Caki2 (cell line): ENCODE data around the gene ZNF77. TPM values are rescaled to one million over a fixed set of nuclear protein-coding genes. Genes with fewer than 3 reads are reported as not detected.
"Not testable (repeated sequence)": the region's sequence is repeated elsewhere in the genome, so short reads cannot be mapped to it uniquely, and the experiment has no call there.

Experiments
- DNase-seq: peaks from one replicate; pipeline ENCODE4 v3.0.0-alpha.2; 2015; ENCODE audit warnings: low read depth
- in situ Hi-C: cut with HindIII; loops from 2 replicates; pipeline ENCODE4 v1.10.0; 2016; ENCODE audit warnings: low sequenced_read_pairs, low pct_unique_long_range_greater_than_20kb, mixed read lengths
- total RNA-seq: library from RNA; depleted of rRNA; stranded (reverse); fragments of >200 nt; shearing (Covaris generic); gene quantifications from 2 replicates; pipeline ENCODE4 v1.2.3, GENCODE V29; 2014; ENCODE audit warnings: low replicate concordance

ZNF77 gene
- total RNA-seq, 1 experiment from 2014 or later = 2.2 TPM

DNA sequence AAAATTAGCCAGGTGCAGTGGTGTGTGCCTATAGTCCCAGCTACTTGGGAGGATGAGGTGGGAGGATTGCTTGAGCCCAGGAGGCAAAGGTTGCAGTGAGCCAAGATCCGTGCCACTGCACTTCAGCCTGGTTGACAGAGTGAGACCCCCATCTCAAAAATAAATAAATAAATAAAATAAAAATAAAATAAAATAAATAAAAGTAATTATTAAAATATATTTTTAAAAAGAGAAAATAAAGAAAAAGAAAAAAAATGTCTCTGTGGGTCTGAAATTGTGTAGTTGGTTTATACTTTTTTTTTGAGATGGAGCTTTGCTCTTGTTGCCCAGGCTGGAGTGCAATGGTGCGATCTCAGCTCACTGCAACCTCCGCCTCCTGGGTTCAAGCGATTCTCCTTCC, 8.9 kb downstream of the ZNF77 start:
- in situ Hi-C loops, DNase-seq: not testable (repeated sequence)

DNA sequence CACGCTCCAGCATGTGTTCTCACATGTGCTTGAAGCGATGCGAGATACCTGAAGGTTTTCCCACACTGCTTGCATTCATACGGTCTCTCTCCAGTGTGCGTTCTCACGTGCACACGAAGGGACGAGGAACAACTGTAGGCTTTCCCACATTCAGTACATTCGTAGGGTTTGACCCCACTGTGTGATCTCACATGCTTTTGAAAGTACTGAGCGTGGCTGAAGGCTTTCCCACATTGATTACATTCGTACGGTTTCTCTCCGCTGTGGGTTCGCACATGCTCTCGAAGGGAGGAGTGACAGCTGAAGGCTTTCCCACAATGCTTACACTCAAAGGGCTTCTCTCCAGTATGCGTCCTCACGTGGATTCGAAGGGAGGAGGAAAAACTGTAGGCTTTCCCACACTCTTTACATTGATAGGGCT, 11.3 kb downstream of the ZNF77 start:
- no peak for DNase-seq
- in situ Hi-C loops = no loop called here

DNA sequence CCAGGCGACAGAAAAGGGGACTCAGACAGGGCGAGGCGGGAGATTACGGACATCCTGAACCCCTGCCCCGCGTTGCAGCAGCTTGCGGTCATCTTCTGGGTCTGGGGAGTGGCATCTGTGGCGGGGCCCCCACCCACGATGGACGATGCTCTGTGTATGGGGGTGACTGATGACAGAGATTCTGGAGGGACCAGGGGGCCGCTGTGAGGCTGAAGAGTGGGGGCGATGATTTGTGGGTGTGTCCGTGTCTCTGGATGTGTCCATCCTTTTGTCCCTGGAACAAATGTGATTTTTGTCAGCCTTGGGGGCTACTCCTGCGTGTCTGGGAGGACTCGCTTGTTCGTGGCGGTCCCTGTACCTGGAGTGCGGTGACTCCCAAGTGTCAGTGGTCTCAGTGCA, 17.7 kb downstream of the ZNF77 start:
- in situ Hi-C loops = no loop called here
- DNase-seq = no peak

DNA sequence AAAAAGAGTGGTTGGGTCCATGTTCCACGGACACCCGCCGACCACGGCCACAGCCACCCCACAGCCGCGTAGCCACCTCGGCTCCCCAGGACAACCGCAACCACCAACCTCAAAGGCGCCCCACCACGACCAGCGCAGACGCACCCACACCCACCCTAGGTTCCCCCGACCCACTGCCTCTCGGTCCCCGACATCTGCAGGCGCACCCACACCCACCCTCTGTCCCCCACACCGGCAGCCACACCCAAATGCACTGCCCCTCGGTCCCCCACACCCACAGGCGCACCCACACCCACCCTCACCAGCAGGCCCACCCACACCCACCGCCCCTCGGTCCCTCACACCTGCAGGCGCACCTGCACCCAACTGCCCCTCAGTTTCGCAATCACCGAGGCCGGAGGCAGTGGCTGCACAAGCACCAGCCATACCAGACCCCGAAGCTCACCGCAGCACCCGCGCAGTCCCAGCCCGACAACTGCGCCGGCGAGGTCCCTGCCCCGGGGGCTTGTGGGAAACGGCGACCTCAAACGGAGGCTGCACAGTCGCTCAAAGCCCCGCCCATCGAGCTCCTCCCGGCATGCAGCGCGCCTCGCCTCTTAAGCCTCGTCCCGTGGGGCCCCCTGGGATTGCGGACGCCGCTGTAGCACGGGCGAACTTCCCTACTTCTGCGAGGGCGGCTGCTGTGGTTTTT, 18.3 kb downstream of the ZNF77 start:
- in situ Hi-C loops = no loop called here
- DNase-seq = no peak

DNA sequence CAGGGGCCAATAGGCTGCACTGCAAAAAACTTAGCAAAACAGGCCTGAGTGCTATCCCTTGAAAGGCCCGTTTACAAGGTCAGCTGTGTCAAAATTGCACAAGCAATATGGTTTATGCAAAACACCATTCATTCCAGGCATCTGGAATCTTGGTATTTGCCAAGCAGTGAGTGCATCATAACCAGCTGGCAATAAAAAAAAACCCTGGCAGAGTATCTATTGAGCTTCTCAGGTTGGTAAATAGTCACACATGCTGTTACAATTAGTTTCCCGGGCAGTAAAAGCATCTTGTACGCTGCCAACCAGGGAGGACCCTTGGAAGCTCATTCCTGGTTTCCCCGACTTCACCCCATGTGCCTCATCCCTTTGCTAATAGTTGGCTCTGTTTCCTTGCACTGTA, 21.3 kb downstream of the ZNF77 start:
- no peak for DNase-seq
- in situ Hi-C loops = no loop called here

DNA sequence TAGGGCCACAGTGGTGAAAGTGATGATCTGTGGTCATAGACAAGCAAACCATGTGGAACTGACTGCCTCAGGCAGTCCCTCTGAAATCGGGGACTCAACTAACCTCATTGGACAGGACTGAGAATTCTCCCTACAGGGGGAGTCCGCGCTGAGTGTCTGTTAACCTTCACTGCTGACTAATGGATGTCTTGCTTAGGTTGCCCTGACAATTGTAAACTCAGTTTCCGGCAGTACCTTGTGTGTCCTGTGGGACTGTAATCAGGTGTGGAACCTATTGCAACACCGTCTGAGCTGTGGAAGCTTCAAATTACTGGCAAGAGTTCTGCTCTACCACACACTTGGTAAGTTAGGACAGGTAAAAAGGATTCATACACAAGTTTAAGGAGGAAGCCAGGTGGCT, 21.8 kb downstream of the ZNF77 start:
- in situ Hi-C loops = no loop called here
- no peak for DNase-seq

DNA sequence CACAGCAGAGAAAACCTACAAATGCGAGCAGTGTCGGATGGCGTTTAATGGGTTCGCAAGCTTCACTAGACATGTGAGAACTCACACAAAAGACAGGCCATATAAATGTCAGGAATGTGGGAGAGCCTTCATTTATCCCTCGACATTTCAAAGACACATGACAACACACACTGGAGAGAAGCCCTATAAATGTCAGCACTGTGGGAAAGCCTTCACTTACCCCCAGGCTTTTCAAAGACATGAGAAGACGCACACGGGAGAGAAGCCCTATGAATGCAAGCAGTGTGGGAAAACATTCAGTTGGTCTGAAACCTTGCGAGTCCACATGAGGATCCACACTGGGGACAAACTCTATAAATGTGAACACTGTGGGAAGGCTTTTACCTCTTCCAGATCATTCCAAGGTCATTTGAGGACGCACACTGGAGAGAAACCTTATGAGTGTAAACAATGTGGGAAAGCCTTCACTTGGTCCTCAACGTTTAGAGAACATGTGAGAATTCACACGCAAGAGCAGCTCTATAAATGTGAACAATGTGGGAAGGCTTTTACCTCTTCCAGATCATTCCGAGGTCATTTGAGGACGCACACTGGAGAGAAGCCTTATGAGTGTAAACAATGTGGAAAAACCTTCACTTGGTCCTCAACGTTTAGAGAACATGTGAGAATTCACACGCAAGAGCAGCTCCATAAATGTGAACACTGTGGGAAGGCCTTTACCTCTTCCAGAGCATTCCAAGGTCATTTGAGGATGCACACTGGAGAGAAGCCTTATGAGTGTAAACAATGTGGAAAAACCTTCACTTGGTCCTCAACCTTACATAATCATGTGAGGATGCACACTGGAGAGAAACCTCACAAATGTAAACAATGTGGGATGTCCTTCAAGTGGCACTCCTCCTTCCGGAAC, 27.2 kb downstream of the ZNF77 start:
- no peak for DNase-seq
- in situ Hi-C loops = no loop called here

DNA sequence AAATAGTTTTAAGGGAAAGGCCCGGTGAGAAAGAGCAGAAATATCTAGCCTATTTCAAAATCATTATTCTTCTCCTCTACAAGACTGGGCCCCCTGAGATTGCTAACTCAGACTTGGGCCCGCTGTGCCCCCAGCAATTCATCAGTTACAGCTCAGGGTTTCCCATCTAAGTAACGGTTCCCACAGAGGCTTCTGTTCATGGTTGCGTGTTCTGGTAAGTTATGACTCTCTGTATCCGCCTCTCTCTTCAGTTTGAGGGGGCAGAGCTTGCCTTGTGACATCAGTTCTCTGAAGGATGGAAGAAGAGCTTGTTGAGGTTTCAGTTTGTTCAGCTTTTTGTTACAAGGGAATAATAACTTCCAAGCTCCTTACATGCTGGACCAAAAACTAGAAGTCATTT, 32.5 kb downstream of the ZNF77 start:
- DNase-seq = no peak
- in situ Hi-C loops = no loop called here

DNA sequence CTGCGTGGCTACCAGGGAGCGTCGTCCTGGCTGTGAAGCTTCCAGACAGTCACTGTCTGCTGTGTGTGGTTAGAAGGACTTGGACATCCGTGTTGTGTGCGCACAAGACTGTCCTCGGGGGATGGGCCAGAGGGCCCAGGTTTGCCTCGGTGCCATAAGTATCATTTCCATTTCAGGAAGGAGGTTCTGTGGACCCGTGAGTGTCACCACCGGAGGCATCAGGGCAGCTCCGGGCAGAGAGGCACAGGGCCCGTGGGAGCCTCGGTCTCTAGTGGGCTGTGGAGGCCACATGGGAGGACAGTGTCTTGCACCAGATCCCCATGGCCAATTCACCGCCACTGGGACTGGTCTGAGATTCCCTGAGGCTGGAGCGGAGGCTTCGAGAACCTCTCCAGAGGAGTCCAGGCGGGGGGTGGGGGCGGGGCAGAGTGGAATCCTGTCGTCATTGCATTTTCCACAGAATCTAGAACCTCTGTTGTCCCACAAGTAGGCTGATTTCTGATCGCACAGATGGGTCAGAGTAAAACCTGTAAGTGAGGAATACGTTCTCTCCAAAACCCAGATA, 38.1 kb downstream of the ZNF77 start:
- in situ Hi-C loops = no loop called here
- DNase-seq = no peak

DNA sequence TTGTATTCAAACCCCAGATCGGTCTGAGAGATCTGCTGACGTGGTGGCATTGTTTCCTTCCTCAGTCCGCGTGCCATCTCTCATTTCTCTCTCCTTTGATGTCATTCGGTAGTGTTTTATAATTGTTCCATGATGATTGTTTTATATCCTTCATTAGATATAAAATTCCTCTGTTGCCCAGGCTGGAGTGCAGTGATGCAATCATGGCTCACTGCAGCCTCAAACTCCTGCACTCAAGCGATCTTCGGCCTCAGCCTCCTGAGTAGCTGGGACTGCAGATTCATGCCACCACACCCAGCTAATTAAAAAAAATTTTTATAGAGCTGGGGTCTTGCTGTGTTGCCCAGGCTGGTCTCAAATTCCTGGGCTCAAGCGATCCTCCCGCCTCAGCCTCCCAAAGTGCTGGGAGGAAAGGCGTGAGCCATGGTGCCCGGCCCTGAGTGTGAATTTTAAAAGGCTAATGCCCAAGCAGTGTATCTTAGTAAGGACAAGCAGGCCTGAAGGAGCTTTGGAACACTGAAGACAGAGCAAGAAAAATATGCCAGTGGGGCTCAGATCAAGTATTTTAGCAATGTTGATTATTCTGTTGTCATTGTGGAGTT, 38.8 kb downstream of the ZNF77 start:
- in situ Hi-C loops = no loop called here
- no peak for DNase-seq

DNA sequence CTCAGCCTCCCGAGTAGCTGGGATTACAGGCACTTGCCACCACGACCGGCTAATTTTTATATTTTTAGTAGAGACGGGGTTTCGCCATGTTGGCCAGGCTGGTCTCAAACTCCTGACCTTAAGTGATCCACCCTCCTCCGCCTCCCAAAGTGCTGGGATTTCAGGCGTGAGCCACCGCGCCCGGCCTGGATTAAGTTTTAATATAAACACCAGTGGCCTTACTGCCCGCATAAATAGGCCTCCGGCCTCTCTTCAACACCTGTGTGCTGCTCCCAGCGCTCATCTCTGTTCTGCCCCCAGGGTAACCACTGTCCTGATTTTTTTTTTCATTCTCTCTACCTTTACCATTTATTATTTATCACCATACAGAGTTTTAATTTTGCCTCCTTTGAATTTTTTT, 41.4 kb downstream of the ZNF77 start:
- DNase-seq, in situ Hi-C loops: not testable (repeated sequence)

DNA sequence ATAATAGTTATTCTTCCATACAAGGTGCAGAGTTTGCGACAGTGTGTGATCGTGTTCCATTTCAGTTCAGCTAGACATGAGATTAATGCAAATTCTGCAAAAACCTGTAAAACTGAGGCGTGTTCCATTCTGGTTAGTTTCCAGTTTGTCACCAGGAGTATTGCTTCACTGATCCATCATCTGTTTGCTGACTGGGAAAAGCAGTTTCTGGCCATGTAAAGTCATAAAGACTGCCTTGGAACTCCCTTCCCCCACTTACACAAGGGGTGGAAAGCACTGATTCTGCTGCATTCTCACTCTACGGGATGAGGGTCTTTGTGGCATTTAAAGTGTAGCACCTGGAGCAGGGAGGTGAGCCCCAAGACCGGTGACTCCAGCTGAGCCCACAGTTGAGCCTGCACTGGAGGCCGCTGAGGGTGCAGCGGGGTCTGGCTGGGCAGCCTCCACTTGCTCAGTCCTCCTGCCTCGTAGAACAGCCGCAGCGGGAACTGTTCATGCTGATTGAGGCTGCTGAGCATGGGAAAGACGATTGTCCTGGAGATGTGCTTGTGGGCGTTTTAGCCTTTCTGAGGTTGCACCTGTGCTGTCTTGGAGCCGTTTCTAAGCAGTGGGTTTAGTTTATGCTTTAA, 42.1 kb downstream of the ZNF77 start:
- DNase-seq = no peak
- in situ Hi-C loops = no loop called here

DNA sequence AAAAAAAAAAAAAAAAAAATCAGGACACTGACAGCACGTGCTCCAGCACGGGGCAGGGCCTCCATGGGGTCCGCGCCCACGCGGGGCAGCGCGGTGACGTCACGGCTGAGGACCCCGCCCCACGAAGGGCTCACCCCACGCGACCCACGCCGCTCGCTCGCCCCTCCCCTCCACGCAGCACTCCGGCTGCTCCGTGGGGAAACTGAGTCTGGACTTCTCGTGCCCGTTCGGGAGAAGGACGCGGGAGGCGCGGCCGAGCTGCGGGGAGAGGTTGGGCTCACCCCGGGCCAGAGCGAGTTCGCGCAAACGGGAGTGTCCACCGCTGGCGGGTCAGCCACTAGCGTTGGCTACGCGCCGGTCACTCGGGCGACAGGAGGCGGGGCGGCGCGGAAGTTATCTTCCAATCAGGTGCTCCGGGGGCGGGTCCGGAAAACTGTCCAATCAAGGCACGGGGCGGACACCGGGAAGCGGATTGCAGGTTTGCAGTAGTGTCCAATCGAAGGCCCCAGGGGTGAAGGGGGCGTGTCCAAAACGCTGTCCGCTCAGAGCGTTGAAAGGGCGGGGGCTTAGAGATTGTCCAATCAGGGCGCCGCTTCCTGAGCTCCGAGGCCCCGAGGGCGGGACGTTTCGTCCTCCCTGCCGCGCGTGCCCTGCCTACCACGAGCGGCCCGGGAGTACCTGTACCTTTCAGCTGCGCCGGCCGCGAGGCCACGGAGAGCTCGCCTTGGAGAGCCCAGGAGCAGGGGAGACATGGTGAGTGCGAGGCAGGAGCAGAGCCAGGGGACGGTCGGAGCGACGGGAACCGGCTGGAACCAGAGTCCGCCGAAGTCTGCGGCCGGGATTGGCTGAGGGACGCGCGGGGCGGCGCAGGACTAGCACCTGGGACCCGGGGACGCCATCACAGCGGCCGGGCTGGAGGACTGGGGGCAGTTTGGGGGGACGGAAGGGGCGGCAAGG, 44.2 kb downstream of the ZNF77 start, which contains the start of gene ZNF57:
TSS of gene ZNF57 (plus strand) at position 633 of the 957 bp plus-strand sequence. CDS start at position 751, 118 bp downstream.
- in situ Hi-C loops = no loop called here
- peak; percentile 93 for DNase-seq

DNA sequence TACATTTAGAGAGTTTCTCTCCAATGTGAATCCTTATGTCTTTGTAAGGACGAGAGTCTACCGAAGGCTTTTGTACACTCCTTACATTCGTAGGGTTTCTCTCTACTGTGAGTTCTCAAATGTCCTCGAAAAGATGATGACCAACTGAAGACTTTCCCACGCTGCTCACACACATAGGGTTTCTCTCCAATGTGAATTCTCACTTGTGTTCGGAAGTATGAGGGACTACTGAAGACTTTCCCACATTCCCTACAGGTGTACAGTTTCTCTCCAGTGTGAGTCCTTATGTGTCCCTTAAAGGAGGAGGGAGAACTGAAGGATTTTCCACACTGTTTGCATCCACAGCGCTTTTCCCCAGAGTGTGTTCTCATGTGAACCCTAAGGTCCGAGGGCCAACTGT, 48.1 kb downstream of the ZNF77 start:
- no peak for DNase-seq
- in situ Hi-C loops = no loop called here

DNA sequence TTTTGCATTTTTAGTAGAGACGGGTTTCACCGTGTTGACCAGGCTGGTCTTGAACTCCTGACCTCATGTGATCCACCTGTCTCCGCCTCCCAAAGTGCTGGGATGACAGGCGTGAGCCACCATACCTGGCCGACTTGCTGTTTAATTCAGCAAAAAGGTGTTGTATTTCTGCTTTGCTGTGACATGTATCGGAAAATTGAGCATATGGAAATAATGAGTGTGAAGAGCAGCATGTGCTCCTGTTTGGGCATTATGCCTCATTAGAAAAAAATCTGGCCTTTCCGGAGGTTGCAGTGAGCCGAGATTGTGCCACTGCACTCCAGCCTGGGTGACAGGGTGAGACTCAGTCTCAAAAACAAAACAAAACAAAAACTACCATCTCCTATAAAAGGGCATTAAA, 54.2 kb downstream of the ZNF77 start:
- DNase-seq, in situ Hi-C loops: not testable (repeated sequence)

DNA sequence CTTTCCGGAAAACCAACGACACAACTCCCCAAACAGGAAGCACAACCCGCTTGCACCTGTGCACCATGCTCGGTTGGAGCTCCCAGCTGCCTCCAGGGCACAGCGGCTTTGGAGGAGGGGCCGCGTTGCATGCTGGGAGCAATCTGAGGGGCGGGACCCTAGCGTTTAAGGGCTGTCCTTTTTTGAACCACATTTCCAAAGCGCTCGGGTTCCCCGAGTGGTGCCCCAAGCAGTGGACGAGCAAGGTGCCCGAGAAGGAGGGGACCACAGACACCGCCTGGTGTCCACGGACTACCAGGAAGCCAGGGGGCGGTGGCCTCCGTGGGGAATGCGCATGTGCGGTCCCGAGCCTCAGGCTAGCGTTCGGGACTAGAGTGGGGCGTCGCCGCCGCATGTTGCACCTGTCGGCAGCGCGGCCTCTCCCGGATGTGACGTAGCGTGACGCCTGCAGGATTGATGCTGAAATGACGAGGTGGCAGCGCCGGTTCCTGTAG, 56.0 kb downstream of the ZNF77 start:
- DNase-seq = no peak
- in situ Hi-C loops = no loop called here

DNA sequence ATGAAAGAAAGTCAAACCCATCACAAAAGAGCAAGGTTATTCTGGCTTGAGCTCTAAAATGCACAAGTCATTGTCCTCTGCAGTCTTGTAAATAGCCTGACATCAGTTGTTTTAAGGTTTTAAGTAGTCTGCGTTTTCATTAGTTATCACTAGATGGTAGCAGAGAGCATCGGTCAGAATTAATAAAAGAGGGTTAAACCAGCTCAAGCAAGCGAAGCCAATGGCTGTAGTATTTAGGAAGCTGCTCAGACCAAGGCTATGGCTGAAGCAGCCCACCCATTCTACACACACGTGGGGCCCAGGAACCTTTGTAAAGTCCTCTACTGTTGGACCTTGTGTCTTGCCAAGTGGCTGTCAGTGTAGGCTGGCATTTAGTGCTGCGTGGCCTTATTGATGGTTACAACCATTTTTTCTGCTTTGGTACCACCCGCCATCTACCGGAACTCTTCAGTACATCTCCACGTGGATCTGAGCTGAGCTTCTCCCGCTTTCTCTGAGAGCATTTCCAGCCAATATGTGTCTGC, 57.3 kb downstream of the ZNF77 start:
- peak; percentile 44 for DNase-seq
- in situ Hi-C loops = no loop called here
